GM23338 (cell line): ENCODE data around the gene PCSK6. TPM values are rescaled to one million over a fixed set of nuclear protein-coding genes. Genes with fewer than 3 reads are reported as not detected.

ENCODE experiments used
- ATAC-seq: fragments of 200-7000 bp; cut with Tn5 transposase; 3 replicates; pipeline ENCODE4 v1.9.1; 2020
- DNase-seq: peaks from one replicate; pipeline ENCODE4 v3.0.0-alpha.2; 2015; ENCODE audit warnings: low spot score
- H2AFZ ChIP-seq: fragments of 200-600 bp; sonication (generic); 2 replicates; pipeline ENCODE4 v1.8.0; 2016; ENCODE audit warnings: antibody characterized with exemption, mild to moderate bottlenecking, moderate library complexity
- H3F3A ChIP-seq: fragments of 200-600 bp; sonication (generic); replicated peaks from 2 replicates; pipeline ENCODE4 v1.8.0; 2017; ENCODE audit warnings: antibody characterized with exemption, mixed run types, low read depth
- H3K27ac ChIP-seq: fragments of 200-600 bp; sonication (generic); 2 replicates; pipeline ENCODE4 v1.6.1; 2016; ENCODE audit warnings: low read depth
- H3K27me3 ChIP-seq: fragments of 200-600 bp; sonication (generic); 2 replicates; pipeline ENCODE4 v1.8.0; 2016; ENCODE audit warnings: mild to moderate bottlenecking, mixed run types, moderate library complexity; ENCODE audit not compliant: insufficient read depth
- H3K36me3 ChIP-seq: fragments of 200-600 bp; sonication (generic); 2 replicates; pipeline ENCODE4 v1.8.0; 2016; ENCODE audit warnings: mild to moderate bottlenecking; ENCODE audit not compliant: insufficient read depth
- H3K4me1 ChIP-seq: fragments of 200-600 bp; sonication (generic); 2 replicates; pipeline ENCODE4 v1.8.0; 2016; ENCODE audit warnings: mild to moderate bottlenecking, moderate library complexity; ENCODE audit not compliant: insufficient read depth
- H3K4me2 ChIP-seq: fragments of 200-600 bp; sonication (generic); 2 replicates; pipeline ENCODE4 v1.7.1; 2017; ENCODE audit warnings: mixed run types
- H3K4me3 ChIP-seq: fragments of 200-600 bp; sonication (generic); 2 replicates; pipeline ENCODE4 v1.6.1; 2016; ENCODE audit warnings: mixed run types
- H3K79me2 ChIP-seq: fragments of 200-600 bp; sonication (generic); replicated peaks from 2 replicates; pipeline ENCODE4 v1.8.0; 2017; ENCODE audit warnings: mild to moderate bottlenecking; ENCODE audit not compliant: insufficient read depth
- H3K9me2 ChIP-seq: fragments of 200-600 bp; sonication (generic); 2 replicates; pipeline ENCODE4 v1.8.0; 2017; ENCODE audit not compliant: insufficient read depth
- H4K20me1 ChIP-seq: fragments of 200-600 bp; sonication (generic); replicated peaks from 2 replicates; pipeline ENCODE4 v1.8.0; 2017; ENCODE audit warnings: mild to moderate bottlenecking; ENCODE audit not compliant: insufficient read depth
- H3K27ac Mint-ChIP-seq: 2 replicates; pipeline ENCODE4 v1.8.0; 2020; ENCODE audit warnings: inconsistent platforms, mild to moderate bottlenecking, moderate library complexity, mixed read lengths
- H3K27me3 Mint-ChIP-seq: 3 replicates; pipeline ENCODE4 v1.8.0; 2022; ENCODE audit warnings: low read depth, mild to moderate bottlenecking, moderate library complexity, mixed read lengths, inconsistent platforms; ENCODE audit not compliant: insufficient read depth, poor library complexity
- H3K36me3 Mint-ChIP-seq: 3 replicates; pipeline ENCODE4 v1.8.0; 2021; ENCODE audit warnings: low read depth, mild to moderate bottlenecking, inconsistent platforms, moderate library complexity, mixed read lengths
- H3K4me1 Mint-ChIP-seq: 3 replicates; pipeline ENCODE4 v1.8.0; 2020; ENCODE audit warnings: mild to moderate bottlenecking, inconsistent platforms, mixed read lengths
- H3K4me3 Mint-ChIP-seq: 3 replicates; pipeline ENCODE4 v1.8.0; 2021; ENCODE audit warnings: moderate library complexity, mild to moderate bottlenecking, inconsistent platforms, mixed read lengths
- H3K9me3 Mint-ChIP-seq: 3 replicates; pipeline ENCODE4 v1.8.0; 2020; ENCODE audit warnings: moderate library complexity, mild to moderate bottlenecking, inconsistent platforms, mixed read lengths
- CREB1 ChIP-seq: fragments of 250-450 bp; sonication (Bioruptor Pico); IDR thresholded peaks from 2 replicates; pipeline ENCODE4 v1.5.0; 2020; ENCODE audit warnings: low read depth, mild to moderate bottlenecking, moderate library complexity
- CTCF ChIP-seq, 2 experiments: fragments of 200-600 bp in 1 of 2; sonication (generic) in 1 of 2; conservative IDR thresholded peaks; 2 replicates each; pipeline versions ENCODE4 v1.5.1 to v1.6.1; 2016 to 2017; ENCODE audit warnings: antibody characterized with exemption in 2 of 2, low read depth in 2 of 2, mild to moderate bottlenecking in 2 of 2, moderate library complexity in 1 of 2
- ETS1 ChIP-seq: IDR thresholded peaks from 2 replicates; pipeline ENCODE4 v1.6.1; 2016; ENCODE audit warnings: antibody characterized with exemption
- EZH2 ChIP-seq: fragments of 200-600 bp; sonication (generic); IDR thresholded peaks from one replicate; pipeline ENCODE4 v1.8.0; 2017; ENCODE audit warnings: antibody characterized with exemption, mild to moderate bottlenecking, low read depth; ENCODE audit not compliant: unreplicated experiment
- EZH2phosphoT487 ChIP-seq: fragments of 200-600 bp; sonication (generic); IDR thresholded peaks from one replicate; pipeline ENCODE4 v1.8.1; 2018; ENCODE audit warnings: antibody characterized with exemption; ENCODE audit not compliant: unreplicated experiment
- JUNB ChIP-seq: IDR thresholded peaks from one replicate; pipeline ENCODE4 v1.6.1; 2016; ENCODE audit warnings: antibody characterized with exemption; ENCODE audit not compliant: unreplicated experiment
- NANOG ChIP-seq: IDR thresholded peaks from 2 replicates; pipeline ENCODE4 v1.6.1; 2016; ENCODE audit warnings: antibody characterized with exemption, borderline replicate concordance
- POLR2AphosphoS5 ChIP-seq: IDR thresholded peaks from 2 replicates; pipeline ENCODE4 v1.6.1; 2016; ENCODE audit warnings: antibody characterized with exemption, low read depth
- REST ChIP-seq: IDR thresholded peaks from one replicate; pipeline ENCODE4 v1.6.1; 2018; ENCODE audit warnings: antibody characterized with exemption; ENCODE audit not compliant: unreplicated experiment
- STAT1 ChIP-seq: IDR thresholded peaks from one replicate; pipeline ENCODE4 v1.6.1; 2016; ENCODE audit warnings: antibody characterized with exemption; ENCODE audit not compliant: unreplicated experiment
- ZNF114 ChIP-seq: fragments of 250-450 bp; sonication (Bioruptor Pico); IDR thresholded peaks from 2 replicates; pipeline ENCODE4 v1.5.0; 2020; ENCODE audit warnings: mild to moderate bottlenecking, moderate library complexity
- ZNF331 ChIP-seq: fragments of 250-450 bp; sonication (Bioruptor Pico); IDR thresholded peaks from 2 replicates; pipeline ENCODE4 v1.5.0; 2020; ENCODE audit warnings: low read depth, mild to moderate bottlenecking, moderate library complexity
- ZNF462 ChIP-seq: fragments of 250-450 bp; sonication (Bioruptor Pico); IDR thresholded peaks from 2 replicates; pipeline ENCODE4 v1.5.0; 2020; ENCODE audit warnings: mild to moderate bottlenecking, moderate library complexity
- polyA plus RNA-seq: library from polyadenylated mRNA; unstranded; fragments of >200 nt; fragmentation: Nextera tagmentation; extraction: Ambion mirVana; gene quantifications from 2 replicates; pipeline ENCODE4 v1.2.1, GENCODE V29; 2016
- total RNA-seq: library from RNA; depleted of rRNA; stranded (reverse); fragments of >200 nt; shearing (Covaris generic); gene quantifications from 2 replicates; pipeline ENCODE4 v1.2.3, GENCODE V29; 2014

Gene PCSK6
- total and polyA plus RNA-seq, 2 experiments from 2014 or later: 1.7 to 6.7 TPM

- Mint-ChIP-seq H3K27ac (no peak overlapping the region), H3K36me3 (no peaks in the 10 kb centered on the region), H3K9me3 (no peaks in the 10 kb centered on the region; the same call in 2 of the 3 replicates), H3K4me3 (no peak overlapping the region), H3K4me1 (peaks cover 25% of the 10 kb centered on the region), H3K27me3 (peaks cover 7% of the 10 kb centered on the region)
- Histone ChIP-seq H3F3A (no peaks in the 10 kb centered on the region), H3K79me2 (no peaks in the 10 kb centered on the region), H4K20me1 (no peaks in the 10 kb centered on the region), H3K27ac (no peak overlapping the region), H3K4me3 (no peak overlapping the region), H3K4me2 (no peak overlapping the region), H3K27me3 (no peaks in the 10 kb centered on the region), H2AFZ (no peak overlapping the region), H3K4me1 (no peaks in the 10 kb centered on the region; the same call in 1 of the 2 replicates), H3K36me3 (no peaks in the 10 kb centered on the region), H3K9me2 (no peaks in the 10 kb centered on the region)
- ATAC-seq (no peak), DNase-seq (no peak)
- TF ChIP-seq EZH2 (no peak), CTCF (conservative IDR thresholded peaks at IDR 0.05; ENCODE audit: low read depth in 2 of 2) (no peak), ZNF462 (CRISPR knock-in tag) (no peak), EZH2phosphoT487 (no peak), REST (no peak), CREB1 (CRISPR knock-in tag) (no peak), STAT1 (no peak), JUNB (no peak), NANOG (no peak), ETS1 (no peak), ZNF114 (CRISPR knock-in tag) (no peak), ZNF331 (no peak), POLR2AphosphoS5 (no peak)
These were observed 48.5 kb downstream of the PCSK6 start for GRCh38 chr15:101440846-101441590.
